ENCODE measurements around the gene CTNNA2.

GRCh38 chr2:79916285-79916684 is 403.4 kb downstream of the CTNNA2 start:
- no peak for TF ChIP-seq CREB1 (IDR thresholded peaks at IDR 0.05; ENCODE audit: low read depth)
- no peak for TF ChIP-seq USF1 (IDR thresholded peaks at IDR 0.05)
- TF ChIP-seq EP300 (IDR thresholded peaks at IDR 0.05; ENCODE audit: borderline replicate concordance) = no peak
- no peak for TF ChIP-seq TCF12 (IDR thresholded peaks at IDR 0.05; ENCODE audit: low read depth)
- no peak for TF ChIP-seq CEBPB (IDR thresholded peaks at IDR 0.05)
- TF ChIP-seq REST (IDR thresholded peaks at IDR 0.05; ENCODE audit: low read depth) = no peak
- TF ChIP-seq YY1 (IDR thresholded peaks at IDR 0.05; ENCODE audit: low read depth) = no peak
- no peak for TF ChIP-seq MAX (IDR thresholded peaks at IDR 0.05)
- no peak for TF ChIP-seq RAD21 (IDR thresholded peaks at IDR 0.05; ENCODE audit: low read depth)
- TF ChIP-seq TEAD4 (IDR thresholded peaks at IDR 0.05) = no peak
- TF ChIP-seq ZBTB7A (IDR thresholded peaks at IDR 0.05; ENCODE audit: low read depth) = no peak
- TF ChIP-seq FOXM1 (IDR thresholded peaks at IDR 0.05; ENCODE audit: borderline replicate concordance, low read depth) = no peak
- TF ChIP-seq TAF1 (IDR thresholded peaks at IDR 0.05; ENCODE audit: low read depth) = no peak
- no peak for TF ChIP-seq EGR1 (IDR thresholded peaks at IDR 0.05)
